ENCODE results near the gene SLC25A22. TPM values are rescaled to one million over a fixed set of nuclear protein-coding genes. Genes with fewer than 3 reads are reported as not detected.

SLC25A22 gene
- total RNA-seq, 2 experiments from 2014 or later = 9.1 to 11.1 TPM

GRCh38 chr11:825366-826226 lies 27.5 kb upstream of the SLC25A22 start:
- DNase-seq (no peak), ATAC-seq (ENCODE audit: poor library complexity) (no peak)
- CTCF ChIA-PET = no interaction called here
- Histone ChIP-seq H3K9me3 (ENCODE audit: control insufficient read depth in 1 of 2, insufficient read depth in 1 of 2, low read length in 2 of 2) (peaks cover 0 to 32% of the 10 kb centered on the region in 2 experiments), H3K4me1 (ENCODE audit: insufficient read depth, low read length) (peaks cover 60% of the 10 kb centered on the region), H3K27me3 (ENCODE audit: control insufficient read depth in 1 of 2, insufficient read depth in 2 of 2, low read length in 2 of 2) (peaks cover 33 to 38% of the 10 kb centered on the region in 2 experiments), H3K36me3 (ENCODE audit: insufficient read depth, low read length) (peaks cover 34% of the 10 kb centered on the region), H3K27ac (ENCODE audit: low read depth in 1 of 2, low read length in 2 of 2) (no peak overlapping the region), H3K4me3 (ENCODE audit: low read length) (no peak overlapping the region)
- Mint-ChIP-seq H3K4me3 (peak overlapping the region; percentile 25), H3K9me3 (no peaks in the 10 kb centered on the region), H3K4me1 (ENCODE audit: low read depth) (peaks cover 28% of the 10 kb centered on the region), H3K27me3 (peaks cover 36% of the 10 kb centered on the region), H3K36me3 (ENCODE audit: low read depth) (peaks cover 32% of the 10 kb centered on the region), H3K27ac (peak overlapping the region; percentile 27)
- TF ChIP-seq CTCF (IDR thresholded peaks at IDR 0.05) = no peak
- intact Hi-C loops (cut with DNase I, micrococcal nuclease) = no loop called here
- POLR2A ChIA-PET = interaction anchor here (0.8 to 10.0 kb wide), 3 partner anchors 9 to 100 kb away, joined by 3 to 71 read pairs (median 3); partner anchors contain the start of genes POLR2L and TSPAN4

GRCh38 chr11:824942-825341 lies 26.9 kb upstream of the SLC25A22 start:
- no peak for DNase-seq
- H3K9me3 ChIP-seq (ENCODE audit: control insufficient read depth in 1 of 2, insufficient read depth in 1 of 2, low read length in 2 of 2) = peaks cover 0 to 27% of the 10 kb centered on the region in 2 experiments
- Mint-ChIP-seq H3K4me3 (peak overlapping the region; percentile 25), H3K9me3 (no peaks in the 10 kb centered on the region), H3K27me3 (peaks cover 30% of the 10 kb centered on the region), H3K36me3 (ENCODE audit: low read depth) (peaks cover 34% of the 10 kb centered on the region), H3K27ac (peak overlapping the region; percentile 27), H3K4me1 (ENCODE audit: low read depth) (peaks cover 31% of the 10 kb centered on the region)
- H3K36me3 ChIP-seq (ENCODE audit: insufficient read depth, low read length) = peaks cover 34% of the 10 kb centered on the region
- peaks cover 27 to 32% of the 10 kb centered on the region in 2 experiments for H3K27me3 ChIP-seq (ENCODE audit: control insufficient read depth in 1 of 2, insufficient read depth in 2 of 2, low read length in 2 of 2)
- no peak overlapping the region for H3K4me3 ChIP-seq (ENCODE audit: low read length)
- CTCF ChIA-PET = no interaction called here
- H3K4me1 ChIP-seq (ENCODE audit: insufficient read depth, low read length) = peaks cover 59% of the 10 kb centered on the region
- no peak for ATAC-seq (ENCODE audit: poor library complexity)
- H3K27ac ChIP-seq (ENCODE audit: low read depth in 1 of 2, low read length in 2 of 2) = no peak overlapping the region
- intact Hi-C loops (cut with DNase I, micrococcal nuclease) = no loop called here
- POLR2A ChIA-PET = interaction anchor here (0.8 to 0.9 kb wide), 2 partner anchors 8 to 100 kb away, joined by 3 read pairs; no protein-coding TSS in a partner anchor
- TF ChIP-seq CTCF (IDR thresholded peaks at IDR 0.05) = no peak

- Mint-ChIP-seq H3K9me3 (no peaks in the 10 kb centered on the region), H3K27me3 (peaks cover 25% of the 10 kb centered on the region), H3K4me3 (no peak overlapping the region), H3K27ac (no peak overlapping the region), H3K36me3 (ENCODE audit: low read depth) (peaks cover 37% of the 10 kb centered on the region), H3K4me1 (ENCODE audit: low read depth) (peaks cover 26% of the 10 kb centered on the region)
- no peak for DNase-seq
- ATAC-seq (ENCODE audit: poor library complexity) = no peak
- TF ChIP-seq CTCF (IDR thresholded peaks at IDR 0.05) = no peak
- Histone ChIP-seq H3K9me3 (ENCODE audit: control insufficient read depth in 1 of 2, insufficient read depth in 1 of 2, low read length in 2 of 2) (peaks cover 0 to 21% of the 10 kb centered on the region in 2 experiments), H3K4me3 (ENCODE audit: low read length) (no peak overlapping the region), H3K27me3 (ENCODE audit: control insufficient read depth in 1 of 2, insufficient read depth in 2 of 2, low read length in 2 of 2) (peaks cover 21 to 26% of the 10 kb centered on the region in 2 experiments), H3K4me1 (ENCODE audit: insufficient read depth, low read length) (peaks cover 54% of the 10 kb centered on the region), H3K27ac (ENCODE audit: low read depth in 1 of 2, low read length in 2 of 2) (no peak overlapping the region), H3K36me3 (ENCODE audit: insufficient read depth, low read length) (peaks cover 34% of the 10 kb centered on the region)
- ChIA-PET POLR2A (no interaction called here), CTCF (no interaction called here)
- intact Hi-C loops (cut with DNase I, micrococcal nuclease) = no loop called here
Measured at GRCh38 chr11:824292-824880, 26.3 kb upstream of the SLC25A22 start.
